ENCODE data around the gene KRTAP9-6. TPM values are rescaled to one million over a fixed set of nuclear protein-coding genes. Genes with fewer than 3 reads are reported as not detected.
"Not testable (repeated sequence)": the region's sequence is repeated elsewhere in the genome, so short reads cannot be mapped to it uniquely, and the experiment has no call there.

KRTAP9-6 gene
- total and polyA plus RNA-seq, 2 donors (not counting 1 experiment from before 2014, with no cell fraction given): not detected

DNA sequence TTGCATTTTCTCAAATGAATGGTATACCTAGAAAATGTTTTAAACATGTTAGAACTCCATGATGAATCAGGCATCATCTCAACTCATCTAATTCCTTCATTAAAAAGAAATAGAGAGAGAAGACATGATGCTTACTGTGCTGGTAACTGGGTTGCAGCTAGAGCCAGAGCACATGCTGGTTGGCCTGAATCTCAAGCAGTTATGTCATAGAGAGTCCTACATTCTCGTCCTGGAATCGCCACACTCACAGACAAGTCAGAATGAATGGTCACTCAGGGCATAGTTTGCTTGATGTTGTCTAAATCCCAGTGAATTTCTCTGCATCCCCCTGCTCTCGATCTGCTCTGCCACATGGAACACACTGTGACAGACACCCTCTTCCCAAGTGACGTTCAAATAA, 28.1 kb upstream of the KRTAP9-6 start:
- H3K9ac ChIP-seq (ENCODE audit: low read length); CTCF ChIA-PET; H3K27me3 ChIP-seq (replicated peaks in 1 of 4; ENCODE audit: control extremely low read depth in 1 of 4, control insufficient read depth in 3 of 4, insufficient read depth in 4 of 4, low read length in 3 of 4); H2AFZ ChIP-seq (ENCODE audit: insufficient read depth, low read depth, low read length, poor library complexity, severe bottlenecking); H3K4me1 Mint-ChIP-seq; H3K36me3 ChIP-seq (replicated peaks in 1 of 2; ENCODE audit: control extremely low read depth in 1 of 2, control insufficient read depth in 1 of 2, extremely low read depth in 1 of 2, insufficient read depth in 2 of 2, low read length in 1 of 2); H3K79me2 ChIP-seq (ENCODE audit: control insufficient read depth, insufficient read depth, low read length); H3K27ac ChIP-seq (ENCODE audit: low read length in 2 of 2); ATAC-seq (ENCODE audit: low read depth); H3K27ac Mint-ChIP-seq; H3K9me3 Mint-ChIP-seq (ENCODE audit: insufficient read depth); POLR2A ChIA-PET; H3K4me3 ChIP-seq (ENCODE audit: control extremely low read depth in 1 of 5, extremely low read depth in 1 of 5, insufficient read depth in 1 of 5, low read depth in 2 of 5, low read length in 4 of 5); intact Hi-C loops (cut with micrococcal nuclease); DNase-seq; H3K4me1 ChIP-seq (ENCODE audit: control insufficient read depth in 2 of 2, insufficient read depth in 2 of 2, low read length in 2 of 2); H3K4me2 ChIP-seq (replicated peaks; ENCODE audit: low read depth, low read length, poor library complexity, severe bottlenecking); H3K4me3 Mint-ChIP-seq; H4K20me1 ChIP-seq (ENCODE audit: control insufficient read depth, insufficient read depth, low read length, poor library complexity, severe bottlenecking): not testable (repeated sequence)
- no CpG with 5 or more reads among the region's 4 CpGs for WGBS (ENCODE audit: insufficient coverage)
- peaks cover 50% of the 10 kb centered on the region for H3K27me3 Mint-ChIP-seq
- peaks cover 0 to 11% (median 0%) of the 10 kb centered on the region in 3 donors for H3K9me3 ChIP-seq (ENCODE audit: control extremely low read depth in 1 of 3, control insufficient read depth in 2 of 3, insufficient read depth in 1 of 3, low read length in 2 of 3)

- ATAC-seq (ENCODE audit: low read depth); H3K9me3 Mint-ChIP-seq (ENCODE audit: insufficient read depth); H3K4me1 ChIP-seq (ENCODE audit: control insufficient read depth in 2 of 2, insufficient read depth in 2 of 2, low read length in 2 of 2); H3K4me3 ChIP-seq (ENCODE audit: control extremely low read depth in 1 of 5, extremely low read depth in 1 of 5, insufficient read depth in 1 of 5, low read depth in 2 of 5, low read length in 4 of 5); H3K27me3 ChIP-seq (replicated peaks in 1 of 4; ENCODE audit: control extremely low read depth in 1 of 4, control insufficient read depth in 3 of 4, insufficient read depth in 4 of 4, low read length in 3 of 4); H3K9me3 ChIP-seq (ENCODE audit: control extremely low read depth in 1 of 3, control insufficient read depth in 2 of 3, insufficient read depth in 1 of 3, low read length in 2 of 3); H3K27ac Mint-ChIP-seq; H3K4me1 Mint-ChIP-seq; H2AFZ ChIP-seq (ENCODE audit: insufficient read depth, low read depth, low read length, poor library complexity, severe bottlenecking); H3K4me3 Mint-ChIP-seq; H3K4me2 ChIP-seq (replicated peaks; ENCODE audit: low read depth, low read length, poor library complexity, severe bottlenecking); H3K9ac ChIP-seq (ENCODE audit: low read length); H3K27ac ChIP-seq (ENCODE audit: low read length in 2 of 2); intact Hi-C loops (cut with micrococcal nuclease); H4K20me1 ChIP-seq (ENCODE audit: control insufficient read depth, insufficient read depth, low read length, poor library complexity, severe bottlenecking); H3K79me2 ChIP-seq (ENCODE audit: control insufficient read depth, insufficient read depth, low read length); CTCF ChIA-PET; POLR2A ChIA-PET; H3K36me3 ChIP-seq (replicated peaks in 1 of 2; ENCODE audit: control extremely low read depth in 1 of 2, control insufficient read depth in 1 of 2, extremely low read depth in 1 of 2, insufficient read depth in 2 of 2, low read length in 1 of 2); DNase-seq: not testable (repeated sequence)
- peaks cover 54% of the 10 kb centered on the region for H3K27me3 Mint-ChIP-seq
- WGBS (ENCODE audit: insufficient coverage): 69% methylated on average over 2 of the region's 3 CpGs
Measured at GRCh38 chr17:41237949-41238437, 27.2 kb upstream of the KRTAP9-6 start, which contains the start of gene KRTAP9-8. Gene KRTAP9-8 (plus strand): TSS chr17:41237999. CDS start chr17:41238052, 53 bp downstream.

DNA sequence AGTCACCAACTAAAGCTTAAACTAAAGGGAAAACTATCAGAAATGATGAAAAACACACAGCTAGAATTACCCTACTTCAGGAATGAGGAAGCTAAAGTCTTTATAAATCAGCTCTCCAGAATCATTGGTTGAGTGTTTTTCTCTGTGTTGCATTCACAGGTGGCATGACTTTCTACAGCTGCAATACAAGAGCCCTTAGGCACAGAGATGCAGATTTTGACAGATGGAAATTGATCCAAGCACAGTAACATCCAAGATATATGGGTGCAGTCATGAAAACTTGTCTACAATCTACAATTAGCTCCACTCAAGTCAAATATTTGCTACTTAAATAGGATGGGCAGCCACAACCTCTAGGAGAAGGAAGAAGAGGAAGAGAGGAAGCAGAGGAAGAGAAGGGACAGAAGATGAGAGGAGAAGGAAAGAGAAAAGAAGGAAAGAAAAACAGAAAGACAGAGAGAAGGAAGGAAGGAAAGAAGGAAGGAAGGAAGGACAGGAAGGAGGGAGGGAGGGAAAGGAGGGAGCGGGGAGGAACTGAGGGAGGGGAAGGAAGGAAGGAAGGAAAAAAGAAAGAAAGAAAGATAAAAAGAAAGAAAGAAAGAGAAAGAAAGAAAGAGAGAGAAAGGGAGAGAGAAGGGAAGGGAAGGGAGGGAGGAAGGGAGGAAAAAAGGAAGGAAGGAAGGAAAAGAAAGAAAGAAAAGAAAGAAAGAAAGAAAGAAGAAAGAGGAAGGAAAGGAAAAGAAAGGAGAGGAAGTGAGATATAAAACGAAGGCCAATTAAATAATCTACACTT, 18.0 kb upstream of the KRTAP9-6 start:
- POLR2A ChIA-PET; H3K9ac ChIP-seq (ENCODE audit: low read length); H3K36me3 ChIP-seq (replicated peaks in 1 of 2; ENCODE audit: control extremely low read depth in 1 of 2, control insufficient read depth in 1 of 2, extremely low read depth in 1 of 2, insufficient read depth in 2 of 2, low read length in 1 of 2); H3K9me3 Mint-ChIP-seq (ENCODE audit: insufficient read depth); ATAC-seq (ENCODE audit: low read depth); H3K79me2 ChIP-seq (ENCODE audit: control insufficient read depth, insufficient read depth, low read length); H3K27me3 ChIP-seq (replicated peaks in 1 of 4; ENCODE audit: control extremely low read depth in 1 of 4, control insufficient read depth in 3 of 4, insufficient read depth in 4 of 4, low read length in 3 of 4); H3K4me3 ChIP-seq (ENCODE audit: control extremely low read depth in 1 of 5, extremely low read depth in 1 of 5, insufficient read depth in 1 of 5, low read depth in 2 of 5, low read length in 4 of 5); H4K20me1 ChIP-seq (ENCODE audit: control insufficient read depth, insufficient read depth, low read length, poor library complexity, severe bottlenecking); H3K4me1 Mint-ChIP-seq; H3K4me1 ChIP-seq (ENCODE audit: control insufficient read depth in 2 of 2, insufficient read depth in 2 of 2, low read length in 2 of 2); H3K27ac Mint-ChIP-seq; CTCF ChIA-PET; intact Hi-C loops (cut with micrococcal nuclease); H3K27ac ChIP-seq (ENCODE audit: low read length in 2 of 2); H3K4me3 Mint-ChIP-seq; H2AFZ ChIP-seq (ENCODE audit: insufficient read depth, low read depth, low read length, poor library complexity, severe bottlenecking); H3K4me2 ChIP-seq (replicated peaks; ENCODE audit: low read depth, low read length, poor library complexity, severe bottlenecking); H3K9me3 ChIP-seq (ENCODE audit: control extremely low read depth in 1 of 3, control insufficient read depth in 2 of 3, insufficient read depth in 1 of 3, low read length in 2 of 3): not testable (repeated sequence)
- peak; percentile 2 for DNase-seq
- peaks cover 31% of the 10 kb centered on the region for H3K27me3 Mint-ChIP-seq
- 93% methylated on average over 1 of the region's 2 CpGs for WGBS (ENCODE audit: insufficient coverage)

- intact Hi-C loops (cut with micrococcal nuclease); POLR2A ChIA-PET; H3K4me1 ChIP-seq (ENCODE audit: control insufficient read depth in 2 of 2, insufficient read depth in 2 of 2, low read length in 2 of 2); H3K9me3 ChIP-seq (ENCODE audit: control extremely low read depth in 1 of 3, control insufficient read depth in 2 of 3, insufficient read depth in 1 of 3, low read length in 2 of 3); H4K20me1 ChIP-seq (ENCODE audit: control insufficient read depth, insufficient read depth, low read length, poor library complexity, severe bottlenecking); H3K4me3 Mint-ChIP-seq; H3K4me1 Mint-ChIP-seq; H3K36me3 ChIP-seq (replicated peaks in 1 of 2; ENCODE audit: control extremely low read depth in 1 of 2, control insufficient read depth in 1 of 2, extremely low read depth in 1 of 2, insufficient read depth in 2 of 2, low read length in 1 of 2); H3K79me2 ChIP-seq (ENCODE audit: control insufficient read depth, insufficient read depth, low read length); H3K27ac ChIP-seq (ENCODE audit: low read length in 2 of 2); H3K27me3 ChIP-seq (replicated peaks in 1 of 4; ENCODE audit: control extremely low read depth in 1 of 4, control insufficient read depth in 3 of 4, insufficient read depth in 4 of 4, low read length in 3 of 4); ATAC-seq (ENCODE audit: low read depth); H3K9me3 Mint-ChIP-seq (ENCODE audit: insufficient read depth); H3K4me2 ChIP-seq (replicated peaks; ENCODE audit: low read depth, low read length, poor library complexity, severe bottlenecking); H2AFZ ChIP-seq (ENCODE audit: insufficient read depth, low read depth, low read length, poor library complexity, severe bottlenecking); H3K27ac Mint-ChIP-seq; H3K4me3 ChIP-seq (ENCODE audit: control extremely low read depth in 1 of 5, extremely low read depth in 1 of 5, insufficient read depth in 1 of 5, low read depth in 2 of 5, low read length in 4 of 5); CTCF ChIA-PET; H3K9ac ChIP-seq (ENCODE audit: low read length): not testable (repeated sequence)
- 53% methylated on average over 2 of the region's 2 CpGs for WGBS (ENCODE audit: insufficient coverage)
- H3K27me3 Mint-ChIP-seq: peaks cover 28% of the 10 kb centered on the region
- peak; percentile 1 for DNase-seq
Measured at GRCh38 chr17:41249637-41250240, 15.4 kb upstream of the KRTAP9-6 start, which contains the start of gene KRTAP9-4. Gene KRTAP9-4 (plus strand): TSS chr17:41249687. CDS start chr17:41249721, 34 bp downstream.
